OCI-LY1 (cell line): ENCODE results near the gene EXOC6B.

Experiments used
- H2AFZ ChIP-seq: fragments of 200-600 bp; sonication (generic), shearing (Covaris generic); 2 replicates; pipeline ENCODE4 v1.6.0; 2014; ENCODE audit warnings: antibody characterized with exemption, mild to moderate bottlenecking, low read length
- H3F3A ChIP-seq: fragments of 200-600 bp; sonication (generic), shearing (Covaris generic); 2 replicates; pipeline ENCODE4 v1.6.0; 2014; ENCODE audit warnings: mild to moderate bottlenecking, antibody characterized with exemption, low read length, moderate library complexity; ENCODE audit not compliant: insufficient read depth
- H3K27ac ChIP-seq: fragments of 200-600 bp; sonication (generic); 2 replicates; pipeline ENCODE4 v1.5.1; 2014; ENCODE audit warnings: low read length, mixed run types, mild to moderate bottlenecking, low read depth; ENCODE audit not compliant: poor library complexity, severe bottlenecking
- H3K27me3 ChIP-seq: fragments of 200-600 bp; sonication (generic); 2 replicates; pipeline ENCODE4 v1.6.0; 2014; ENCODE audit warnings: antibody characterized with exemption, mild to moderate bottlenecking, low read length, moderate library complexity; ENCODE audit not compliant: insufficient read depth
- H3K36me3 ChIP-seq: fragments of 200-600 bp; sonication (generic); 2 replicates; pipeline ENCODE4 v1.6.1; 2014; ENCODE audit warnings: mild to moderate bottlenecking, antibody characterized with exemption, low read length, moderate library complexity, mixed read lengths; ENCODE audit not compliant: insufficient read depth
- H3K4me1 ChIP-seq: fragments of 200-600 bp; sonication (generic); 2 replicates; pipeline ENCODE4 v1.5.1; 2014; ENCODE audit warnings: mild to moderate bottlenecking, low read length, moderate library complexity; ENCODE audit not compliant: insufficient read depth, severe bottlenecking
- H3K4me2 ChIP-seq: fragments of 200-600 bp; sonication (generic), shearing (Covaris generic); 2 replicates; pipeline ENCODE4 v1.6.1; 2014; ENCODE audit warnings: low read length
- H3K4me3 ChIP-seq: fragments of 200-600 bp; sonication (generic); 2 replicates; pipeline ENCODE4 v1.5.1; 2014; ENCODE audit warnings: low read length, low read depth, mild to moderate bottlenecking, mixed read lengths; ENCODE audit not compliant: poor library complexity, severe bottlenecking
- H3K79me2 ChIP-seq: fragments of 200-600 bp; shearing (Covaris generic); 2 replicates; pipeline ENCODE4 v1.6.1; 2016; ENCODE audit warnings: mixed run types, low read length, mixed read lengths; ENCODE audit not compliant: insufficient read depth
- H3K9ac ChIP-seq: fragments of 200-600 bp; sonication (generic), shearing (Covaris generic); 2 replicates; pipeline ENCODE4 v1.6.1; 2014; ENCODE audit warnings: mild to moderate bottlenecking, low read length, mixed read lengths
- H3K9me2 ChIP-seq: fragments of 200-600 bp; sonication (generic), shearing (Covaris generic); 2 replicates; pipeline ENCODE4 v1.6.1; 2014; ENCODE audit warnings: low read depth, mild to moderate bottlenecking, low read length, mixed read lengths
- H3K9me3 ChIP-seq: fragments of 200-600 bp; shearing (Covaris generic); 2 replicates; pipeline ENCODE4 v1.6.1; 2014; ENCODE audit warnings: low read length, mixed read lengths
- H4K20me1 ChIP-seq: fragments of 200-600 bp; sonication (generic), shearing (Covaris generic); 2 replicates; pipeline ENCODE4 v1.6.0; 2016; ENCODE audit warnings: mild to moderate bottlenecking, low read length; ENCODE audit not compliant: insufficient read depth
- CTCF ChIP-seq: fragments of 200-600 bp; sonication (generic), shearing (Covaris generic); IDR thresholded peaks from 2 replicates; pipeline ENCODE4 v1.5.1; 2017; ENCODE audit warnings: mild to moderate bottlenecking, antibody characterized with exemption, low read length, moderate library complexity, mixed read lengths
- EZH2 ChIP-seq: fragments of 200-600 bp; sonication (generic), shearing (Covaris generic); IDR thresholded peaks from 2 replicates; pipeline ENCODE4 v1.8.0; 2017; ENCODE audit warnings: borderline replicate concordance, mixed run types, mild to moderate bottlenecking, antibody characterized with exemption, low read length, moderate library complexity, mixed read lengths

The EXOC6B gene

DNA sequence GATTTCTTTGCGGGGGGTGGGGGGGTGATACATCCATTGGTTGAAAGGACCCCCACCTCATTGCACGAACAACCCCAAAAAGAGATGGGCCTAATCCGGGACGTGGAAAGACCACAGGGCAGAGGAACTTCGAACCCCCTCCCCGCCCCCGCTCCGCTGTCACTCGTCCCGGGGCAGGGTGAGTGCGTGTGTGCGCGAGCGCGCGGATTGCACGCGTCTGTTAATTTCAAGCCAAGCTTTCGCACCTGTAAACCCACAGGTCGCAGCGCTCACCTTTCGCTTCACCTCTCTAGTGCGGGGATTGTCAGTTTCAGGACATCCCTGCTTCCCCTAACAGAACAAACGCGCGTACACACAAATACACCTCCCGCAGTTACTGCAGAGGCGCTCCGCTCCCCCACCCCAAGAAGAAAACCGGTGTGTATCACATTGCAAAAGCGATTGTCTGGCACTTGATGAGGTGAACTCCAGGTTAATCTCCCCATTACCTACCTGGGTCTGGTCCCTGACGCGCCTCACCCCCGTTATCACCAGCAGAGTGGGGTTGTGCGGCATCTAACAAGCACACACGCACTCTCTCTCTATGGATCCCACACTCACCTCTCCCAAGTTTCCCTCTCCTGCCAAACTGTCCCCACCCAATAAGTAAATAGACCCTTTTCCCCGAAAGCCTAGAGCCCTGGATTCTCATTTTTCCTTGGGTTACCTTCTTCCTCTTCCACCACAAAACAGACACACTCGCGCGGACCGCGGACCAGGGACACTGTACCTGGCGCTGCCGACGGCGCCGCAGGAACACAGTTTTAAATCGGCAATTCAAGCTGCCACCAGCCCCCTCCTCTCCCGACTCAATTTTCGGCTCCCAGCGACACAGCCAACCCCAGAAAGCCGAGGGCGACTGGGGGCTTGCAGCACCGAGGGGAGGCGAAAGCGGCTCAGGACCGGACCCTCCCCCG is 679.2 kb downstream of the EXOC6B start:
- no peaks in the 10 kb centered on the region for H3K27me3 ChIP-seq
- H3K4me1 ChIP-seq = no peaks in the 10 kb centered on the region
- H3K27ac ChIP-seq = no peak overlapping the region
- H3K9me2 ChIP-seq = no peaks in the 10 kb centered on the region
- no peaks in the 10 kb centered on the region for H3K79me2 ChIP-seq
- no peak overlapping the region for H3K4me3 ChIP-seq
- no peaks in the 10 kb centered on the region for H4K20me1 ChIP-seq
- no peaks in the 10 kb centered on the region for H3K36me3 ChIP-seq
- TF ChIP-seq CTCF (no peak), EZH2 (no peak)
- no peaks in the 10 kb centered on the region for H3F3A ChIP-seq
- no peak overlapping the region for H3K9ac ChIP-seq
- no peak overlapping the region for H2AFZ ChIP-seq
- no peak overlapping the region for H3K4me2 ChIP-seq
- no peaks in the 10 kb centered on the region for H3K9me3 ChIP-seq

DNA sequence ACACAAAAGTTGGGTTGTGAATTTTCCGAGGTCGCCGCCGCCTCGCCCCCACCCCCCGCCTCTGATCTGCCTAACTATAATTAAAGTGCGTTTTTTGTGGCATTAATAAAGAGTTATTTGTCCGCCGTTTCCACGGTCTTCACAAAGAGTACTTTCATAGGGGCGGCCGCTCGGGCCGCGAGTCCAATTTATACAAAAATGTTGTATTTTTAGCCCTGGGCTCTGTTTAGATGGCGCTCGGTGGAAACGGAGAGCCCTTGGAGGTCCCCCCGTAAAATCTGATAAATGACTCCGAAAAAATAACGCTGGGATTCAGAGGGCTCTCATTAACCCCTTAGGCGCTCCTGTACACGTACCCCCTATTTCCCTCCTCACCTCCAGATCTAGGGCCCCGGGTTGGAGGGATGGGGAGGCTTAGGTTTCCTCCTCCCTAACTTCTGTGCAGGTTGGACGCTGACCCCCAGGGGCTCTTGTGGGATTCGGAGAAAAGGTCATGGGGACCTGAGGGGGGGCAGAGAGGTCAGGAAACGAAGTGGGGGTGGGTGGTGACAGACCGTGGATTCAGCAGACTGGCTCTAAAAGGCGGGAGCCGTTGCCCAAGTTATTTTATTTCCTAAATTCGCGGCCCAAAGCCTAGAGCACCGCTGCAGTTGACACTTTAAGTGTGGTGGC is 680.0 kb downstream of the EXOC6B start:
- no peaks in the 10 kb centered on the region for H3K79me2 ChIP-seq
- H3K27me3 ChIP-seq = no peaks in the 10 kb centered on the region
- H3K9me3 ChIP-seq = no peaks in the 10 kb centered on the region
- H3F3A ChIP-seq = no peaks in the 10 kb centered on the region
- no peaks in the 10 kb centered on the region for H3K36me3 ChIP-seq
- H3K9ac ChIP-seq = no peak overlapping the region
- no peak overlapping the region for H3K4me2 ChIP-seq
- H4K20me1 ChIP-seq = no peaks in the 10 kb centered on the region
- TF ChIP-seq EZH2 (no peak), CTCF (no peak)
- H3K9me2 ChIP-seq = no peaks in the 10 kb centered on the region
- H2AFZ ChIP-seq = no peak overlapping the region
- H3K4me3 ChIP-seq = no peak overlapping the region
- no peak overlapping the region for H3K27ac ChIP-seq
- H3K4me1 ChIP-seq = no peaks in the 10 kb centered on the region

DNA sequence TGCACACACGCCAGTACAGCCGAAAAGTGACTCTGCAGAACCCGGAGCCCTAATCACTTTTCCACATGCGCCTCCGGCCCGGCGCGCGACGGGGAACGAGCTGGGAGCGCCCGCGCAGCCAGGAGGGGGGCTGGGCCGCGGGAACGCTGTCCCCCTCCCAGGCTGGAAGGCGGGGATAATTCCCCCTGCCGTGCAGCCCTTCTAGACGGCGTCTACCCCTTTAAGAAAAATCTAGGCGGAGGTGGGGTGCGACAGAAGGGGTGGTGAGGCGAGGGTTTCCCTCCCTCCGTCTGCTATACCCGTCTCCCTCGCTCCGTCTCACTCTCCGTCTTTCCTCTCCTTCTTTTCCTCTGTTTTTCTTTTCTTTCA is 680.6 kb downstream of the EXOC6B start:
- Histone ChIP-seq H3F3A (no peaks in the 10 kb centered on the region), H4K20me1 (no peaks in the 10 kb centered on the region), H3K9me2 (no peaks in the 10 kb centered on the region), H3K36me3 (no peaks in the 10 kb centered on the region), H3K4me2 (no peak overlapping the region), H2AFZ (no peak overlapping the region), H3K27me3 (no peaks in the 10 kb centered on the region), H3K79me2 (no peaks in the 10 kb centered on the region), H3K4me3 (no peak overlapping the region), H3K9ac (no peak overlapping the region), H3K9me3 (no peaks in the 10 kb centered on the region), H3K4me1 (no peaks in the 10 kb centered on the region), H3K27ac (no peak overlapping the region)
- TF ChIP-seq EZH2 (no peak), CTCF (no peak)
